Measurements from ENCODE around the gene SLC16A8. TPM values are rescaled to one million over a fixed set of nuclear protein-coding genes. Genes with fewer than 3 reads are reported as not detected.

The SLC16A8 gene
- total and polyA plus RNA-seq, 2 experiments from 2014 or later, result 0.52 to 0.66 TPM

GRCh38 chr22:38098410-38099249 is 14.6 kb upstream of the SLC16A8 start:
- Histone ChIP-seq H3K4me1 (ENCODE audit: insufficient read depth) (peaks cover 15% of the 10 kb centered on the region; the same call in 1 of the 2 replicates), H3K9me2 (ENCODE audit: insufficient read depth) (no peaks in the 10 kb centered on the region), H3F3A (replicated peaks; ENCODE audit: low read depth) (0 out of 2 replicates have a peak, but pooled peaks cover 5% of the 10 kb centered on the region), H2AFZ (no peak overlapping the region), H3K36me3 (ENCODE audit: insufficient read depth) (no peaks in the 10 kb centered on the region), H3K79me2 (replicated peaks; ENCODE audit: insufficient read depth) (no peaks in the 10 kb centered on the region), H3K27ac (ENCODE audit: low read depth) (no peak overlapping the region), H4K20me1 (replicated peaks; ENCODE audit: insufficient read depth) (no peaks in the 10 kb centered on the region), H3K4me3 (0 out of 2 replicates have a peak overlapping the region, but pooled peaks have one; percentile 64), H3K4me2 (peak overlapping the region; percentile 94; the same call in 1 of the 2 replicates), H3K27me3 (ENCODE audit: insufficient read depth) (no peaks in the 10 kb centered on the region)
- peaks cover 7% of the 10 kb centered on the region for H3K27me3 Mint-ChIP-seq (ENCODE audit: insufficient read depth, low read depth, poor library complexity)
- ATAC-seq (no peak), DNase-seq (ENCODE audit: low spot score) (no peak)
- TF ChIP-seq POLR2AphosphoS5 (IDR thresholded peaks at IDR 0.05; ENCODE audit: low read depth) (no peak), ZNF462 (CRISPR knock-in tag; IDR thresholded peaks at IDR 0.05) (no peak), CREB1 (CRISPR knock-in tag; IDR thresholded peaks at IDR 0.05; ENCODE audit: low read depth) (no peak), REST (IDR thresholded peaks at IDR 0.05; ENCODE audit: unreplicated experiment) (no peak), CTCF (conservative IDR thresholded peaks at IDR 0.05; ENCODE audit: low read depth in 2 of 2) (no peak), ETS1 (IDR thresholded peaks at IDR 0.05) (no peak), ZNF331 (CRISPR knock-in tag; IDR thresholded peaks at IDR 0.05; ENCODE audit: low read depth) (no peak), JUNB (IDR thresholded peaks at IDR 0.05; ENCODE audit: unreplicated experiment) (no peak), NANOG (IDR thresholded peaks at IDR 0.05; ENCODE audit: borderline replicate concordance) (no peak), EZH2phosphoT487 (IDR thresholded peaks at IDR 0.05; ENCODE audit: unreplicated experiment) (no peak), ZNF114 (CRISPR knock-in tag; IDR thresholded peaks at IDR 0.05) (no peak), STAT1 (IDR thresholded peaks at IDR 0.05; ENCODE audit: unreplicated experiment) (no peak), EZH2 (IDR thresholded peaks at IDR 0.05; ENCODE audit: low read depth, unreplicated experiment) (no peak)
- H3K4me1 Mint-ChIP-seq, result peaks cover 15% of the 10 kb centered on the region
- H3K27ac Mint-ChIP-seq, result no peak overlapping the region
- peak overlapping the region; percentile 77 for H3K4me3 Mint-ChIP-seq
- peaks cover 6% of the 10 kb centered on the region; the same call in 1 of the 3 replicates for H3K36me3 Mint-ChIP-seq (ENCODE audit: low read depth)
- no peaks in the 10 kb centered on the region; the same call in 2 of the 3 replicates for H3K9me3 Mint-ChIP-seq
